HCT116 (cell line): ENCODE results near the gene CGB5. TPM values are rescaled to one million over a fixed set of nuclear protein-coding genes. Genes with fewer than 3 reads are reported as not detected.
"Not testable (repeated sequence)": the region's sequence is repeated elsewhere in the genome, so short reads cannot be mapped to it uniquely, and the experiment has no call there.

Experiments used
- ATAC-seq: fragments of 200-7000 bp; cut with Tn5 transposase; 2 replicates; pipeline ENCODE4 v1.9.1; 2020; ENCODE audit warnings: mild to moderate bottlenecking, moderate library complexity
- BruUV-seq: library from RNA; stranded (reverse); fragments of 400-500 nt; replicated peaks from 2 replicates; lab custom pipeline; 2021; lab: Mats Ljungman, UMichigan
- CTCF ChIA-PET: fragments of 300-600 bp; sonication (Branson Sonifier 250); formaldehyde crosslinking; loops from one replicate; lab custom pipeline; 2021; ENCODE audit warnings: antibody characterized with exemption; lab: Charles Lee
- POLR2A ChIA-PET: fragments of 300-600, 350-600 bp; sonication (Branson Sonifier 250); formaldehyde crosslinking; loops from one replicate; lab custom pipeline; 2021; ENCODE audit warnings: antibody characterized with exemption; lab: Charles Lee
- RAD21 ChIA-PET, 2 experiments: fragments of 300-600 bp; sonication (Branson Sonifier 250); formaldehyde crosslinking; loops; one replicate each; lab custom pipeline; 2023; ENCODE audit warnings: low total read pairs in 2 of 2; ENCODE audit not compliant: uncharacterized antibody in 2 of 2, unreplicated experiment in 2 of 2, low non-redundant PET in 1 of 2; lab: Charles Lee
- DNase-seq: peaks from one replicate; pipeline ENCODE4 v3.0.0-alpha.2; 2010; ENCODE audit warnings: low read depth, low spot score
- H2AFZ ChIP-seq: fragments of 200-600 bp; shearing (Covaris generic), sonication (generic); 2 replicates; pipeline ENCODE4 v1.6.1; 2017; ENCODE audit warnings: low read depth, mixed run types, mixed read lengths, antibody characterized with exemption, low read length; ENCODE audit not compliant: poor library complexity, severe bottlenecking
- H3K27ac ChIP-seq: 2 replicates; pipeline ENCODE4 v1.5.1; 2012; ENCODE audit warnings: low read depth, low read length
- H3K27me3 ChIP-seq: fragments of 200-600 bp; sonication (generic); 2 replicates; pipeline ENCODE4 v1.6.1; 2016; ENCODE audit warnings: mixed run types, low read length, mixed read lengths; ENCODE audit not compliant: insufficient read depth
- H3K36me3 ChIP-seq, 2 experiments: fragments of 200-500 bp in 1 of 2; fragments of 200-600 bp in 1 of 2; sonication (Bioruptor generic) in 1 of 2; sonication (generic) in 1 of 2; 2 replicates each; pipeline versions ENCODE4 v1.5.1 to v1.6.1; 2014 to 2016; ENCODE audit warnings: low read length in 2 of 2, inconsistent platforms in 1 of 2, mixed read lengths in 1 of 2, mixed run types in 1 of 2; ENCODE audit not compliant: insufficient read depth in 2 of 2, control insufficient read depth in 1 of 2
- H3K4me1 ChIP-seq, 2 experiments: fragments of 200-600 bp in 1 of 2; sonication (generic) in 1 of 2; 2 replicates each; pipeline versions ENCODE4 v1.5.1 to v1.6.1; 2012 to 2017; ENCODE audit warnings: low read length in 2 of 2, inconsistent platforms in 1 of 2, mild to moderate bottlenecking in 1 of 2, mixed read lengths in 1 of 2, mixed run types in 1 of 2, moderate library complexity in 1 of 2; ENCODE audit not compliant: insufficient read depth in 2 of 2, control insufficient read depth in 1 of 2
- H3K4me2 ChIP-seq: fragments of 200-600 bp; sonication (generic); 2 replicates; pipeline ENCODE4 v1.6.1; 2017; ENCODE audit warnings: mixed run types, low read length, mixed read lengths
- H3K4me3 ChIP-seq, 2 experiments: fragments of 200-600 bp in 1 of 2; sonication (generic) in 1 of 2; replicated peaks in 1 of 2; 2 replicates each; pipeline ENCODE4 v1.5.1; 2011 to 2016; ENCODE audit warnings: low read length in 2 of 2, control low read depth in 1 of 2, low read depth in 1 of 2, mild to moderate bottlenecking in 1 of 2, mixed read lengths in 1 of 2, mixed run types in 1 of 2
- H3K79me2 ChIP-seq: fragments of 200-600 bp; sonication (generic); 2 replicates; pipeline ENCODE4 v1.6.1; 2017; ENCODE audit warnings: mild to moderate bottlenecking, mixed run types, low read length, moderate library complexity, mixed read lengths; ENCODE audit not compliant: insufficient read depth
- H3K9ac ChIP-seq: fragments of 200-600 bp; sonication (generic); 2 replicates; pipeline ENCODE4 v1.6.1; 2016; ENCODE audit warnings: low read length, mixed read lengths
- H3K9me2 ChIP-seq: fragments of 200-600 bp; sonication (generic), shearing (Covaris generic); 2 replicates; pipeline ENCODE4 v1.6.1; 2017; ENCODE audit warnings: mixed run types, mild to moderate bottlenecking, moderate library complexity; ENCODE audit not compliant: insufficient read depth
- H3K9me3 ChIP-seq, 2 experiments: fragments of 200-500 bp in 1 of 2; fragments of 200-600 bp in 1 of 2; sonication (Bioruptor generic) in 1 of 2; sonication (generic) in 1 of 2; 2 replicates each; pipeline ENCODE4 v1.6.1; 2014 to 2017; ENCODE audit warnings: low read length in 2 of 2, mixed read lengths in 2 of 2, inconsistent platforms in 1 of 2, low read depth in 1 of 2, mild to moderate bottlenecking in 1 of 2, mixed run types in 1 of 2, moderate library complexity in 1 of 2; ENCODE audit not compliant: control insufficient read depth in 1 of 2, insufficient read depth in 1 of 2
- H4K20me1 ChIP-seq: fragments of 200-600 bp; sonication (generic), shearing (Covaris generic); 2 replicates; pipeline ENCODE4 v1.6.1; 2017; ENCODE audit warnings: mixed run types, mild to moderate bottlenecking, moderate library complexity; ENCODE audit not compliant: insufficient read depth
- EGR1 ChIP-seq: IDR thresholded peaks from 2 replicates; pipeline ENCODE4 v1.6.1; 2012; ENCODE audit warnings: low read depth
- FOSL1 ChIP-seq: IDR thresholded peaks from 2 replicates; pipeline ENCODE4 v1.6.1; 2012; ENCODE audit warnings: low read depth
- POLR2A ChIP-seq: IDR thresholded peaks from 2 replicates; pipeline ENCODE4 v1.7.0; 2011; ENCODE audit warnings: borderline replicate concordance; ENCODE audit not compliant: insufficient read depth, insufficient read length; ENCODE audit errors: extremely low read depth
- SIN3A ChIP-seq: IDR thresholded peaks from 2 replicates; pipeline ENCODE4 v1.6.1; 2012; ENCODE audit warnings: low read depth
- TCF7L2 ChIP-seq: IDR thresholded peaks from 2 replicates; pipeline ENCODE4 v1.7.0; 2011; ENCODE audit warnings: borderline replicate concordance, inconsistent platforms; ENCODE audit not compliant: insufficient read depth, insufficient read length; ENCODE audit errors: extremely low read depth
- YY1 ChIP-seq: IDR thresholded peaks from 2 replicates; pipeline ENCODE4 v1.6.1; 2011; ENCODE audit warnings: low read length, low read depth, moderate library complexity, mild to moderate bottlenecking; ENCODE audit not compliant: insufficient replicate concordance; ENCODE audit errors: extremely low read depth
- ZBTB33 ChIP-seq: IDR thresholded peaks from 2 replicates; pipeline ENCODE4 v1.6.1; 2011; ENCODE audit warnings: mild to moderate bottlenecking, low read length, moderate library complexity; ENCODE audit not compliant: insufficient replicate concordance; ENCODE audit errors: extremely low read depth
- intact Hi-C: fragments of 100-400 bp; cut with micrococcal nuclease; formaldehyde crosslinking; loops from 2 replicates; pipeline ENCODE4 v1.10.0; 2022
- total RNA-seq: library from RNA; stranded (reverse); gene quantifications from one replicate; pipeline ENCODE4 v1.2.1, GENCODE V29; 2021; ENCODE audit not compliant: unreplicated experiment

CGB5 gene
- total RNA-seq, 1 experiment from 2014 or later = not detected

- TF ChIP-seq ZBTB33 = peak; percentile 24
- peak; percentile 5 for TF ChIP-seq YY1
- no peak for TF ChIP-seq TCF7L2
- no peak for TF ChIP-seq FOSL1
- TF ChIP-seq POLR2A = peak; percentile 36
- TF ChIP-seq SIN3A = peak; percentile 66; the same call in 1 of the 2 replicates
Measured at GRCh38 chr19:49017666-49018351, 25.8 kb upstream of the CGB5 start (continued).

- H3K27me3 ChIP-seq, intact Hi-C loops, DNase-seq, H3K79me2 ChIP-seq, RAD21 ChIA-PET, H4K20me1 ChIP-seq, H3K9me2 ChIP-seq, H3K9me3 ChIP-seq, H2AFZ ChIP-seq: not testable (repeated sequence)
- H3K4me3 ChIP-seq = peak overlapping the region; percentile 53 to 60
- H3K27ac ChIP-seq = peak overlapping the region; percentile 95
- TF ChIP-seq EGR1 = peak; percentile 69
- ChIA-PET POLR2A (interaction anchor here (0.6 to 2.3 kb wide), 7 partner anchors 15 to 147 kb away, joined by 3 to 11 read pairs (median 4); partner anchors contain the start of genes CGB7, GYS1, PPP1R15A and RUVBL2), CTCF (interaction anchor here (1.1 to 4.3 kb wide), 10 partner anchors 13 to 230 kb away, joined by 3 to 44 read pairs (median 6); partner anchors contain the start of genes CGB2, CGB7, GYS1 and RUVBL2)
- BruUV-seq = TSS peak; percentile 97
- H3K4me2 ChIP-seq = peak overlapping the region; percentile 95
- H3K36me3 ChIP-seq = peaks cover 6 to 11% of the 10 kb centered on the region in 2 experiments; a peak in 2 of 4 replicates
- H3K9ac ChIP-seq = peak overlapping the region; percentile 77
- H3K4me1 ChIP-seq = peaks cover 31 to 55% of the 10 kb centered on the region in 2 experiments
- peak; percentile 16 for ATAC-seq
Measured at GRCh38 chr19:49018388-49019241, 25.0 kb upstream of the CGB5 start.
